ENCODE results near the gene EPPIN. TPM values are rescaled to one million over a fixed set of nuclear protein-coding genes. Genes with fewer than 3 reads are reported as not detected.
"Not testable (repeated sequence)": the region's sequence is repeated elsewhere in the genome, so short reads cannot be mapped to it uniquely, and the experiment has no call there.

EPPIN gene
- not detected in 2 replicates for total RNA-seq

DNA sequence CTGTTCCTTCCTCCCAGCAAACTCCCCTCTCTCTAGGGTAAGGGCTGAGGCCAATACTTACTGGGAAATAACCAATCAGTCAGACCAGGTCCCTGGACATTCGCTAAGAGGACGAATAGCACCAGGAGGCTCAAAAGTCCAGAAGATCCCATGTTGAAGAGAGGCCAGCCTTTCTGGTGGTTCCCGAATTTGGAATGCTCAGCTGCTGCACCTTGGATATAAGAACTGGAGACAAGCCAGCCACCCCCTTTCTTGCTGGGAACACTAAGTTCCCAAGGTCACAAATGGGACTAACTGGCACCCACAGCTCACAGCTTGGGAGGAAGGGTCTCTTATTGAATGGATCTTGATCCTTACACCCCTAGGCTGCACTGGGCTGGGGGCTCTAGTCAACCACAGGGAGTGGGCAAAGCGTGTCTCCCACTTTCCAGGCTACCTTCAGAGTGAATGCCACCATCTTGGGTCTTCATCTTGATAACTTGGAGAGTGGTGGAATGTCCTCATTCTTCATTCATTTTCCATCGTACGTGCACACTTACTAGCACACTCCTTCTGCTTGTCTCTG is at the start of gene EPPIN:
TSS of gene EPPIN (minus strand) at position 196 of the 565 bp plus-strand sequence. CDS start at position 152, 44 bp downstream.
- Histone ChIP-seq H3K36me3 (ENCODE audit: control insufficient read depth, insufficient read depth, low read length) (no peaks in the 10 kb centered on the region), H3K4me3 (ENCODE audit: low read depth, low read length) (no peak within 1 kb of the TSS), H3K27me3 (ENCODE audit: control insufficient read depth, insufficient read depth, low read length) (peaks cover 6% of the 10 kb centered on the region)
- DNase-seq (ENCODE audit: low read depth), result no peak
- no peak for FAIRE-seq
- TF ChIP-seq CTCF (IDR thresholded peaks at IDR 0.05; ENCODE audit: insufficient read depth, low read length, severe bottlenecking), result no peak

- no peak for TF ChIP-seq CTCF (IDR thresholded peaks at IDR 0.05; ENCODE audit: insufficient read depth, low read length, severe bottlenecking)
- H3K36me3 ChIP-seq (ENCODE audit: control insufficient read depth, insufficient read depth, low read length), result no peaks in the 10 kb centered on the region
- H3K4me3 ChIP-seq (ENCODE audit: low read depth, low read length), result no peak overlapping the region
- no peaks in the 10 kb centered on the region for H3K27me3 ChIP-seq (ENCODE audit: control insufficient read depth, insufficient read depth, low read length)
- FAIRE-seq (no peak), DNase-seq (ENCODE audit: low read depth) (no peak)
Observed at GRCh38 chr20:45595235-45595634, 48.0 kb upstream of the EPPIN start.

- H3K27me3 ChIP-seq (ENCODE audit: control insufficient read depth, insufficient read depth, low read length), result no peaks in the 10 kb centered on the region
- H3K36me3 ChIP-seq (ENCODE audit: control insufficient read depth, insufficient read depth, low read length), result no peaks in the 10 kb centered on the region
- FAIRE-seq, result no peak
- no peak for TF ChIP-seq CTCF (IDR thresholded peaks at IDR 0.05; ENCODE audit: insufficient read depth, low read length, severe bottlenecking)
- no peak for DNase-seq (ENCODE audit: low read depth)
- no peak overlapping the region for H3K4me3 ChIP-seq (ENCODE audit: low read depth, low read length)
Observed at GRCh38 chr20:45593498-45593897, 46.3 kb upstream of the EPPIN start.

DNA sequence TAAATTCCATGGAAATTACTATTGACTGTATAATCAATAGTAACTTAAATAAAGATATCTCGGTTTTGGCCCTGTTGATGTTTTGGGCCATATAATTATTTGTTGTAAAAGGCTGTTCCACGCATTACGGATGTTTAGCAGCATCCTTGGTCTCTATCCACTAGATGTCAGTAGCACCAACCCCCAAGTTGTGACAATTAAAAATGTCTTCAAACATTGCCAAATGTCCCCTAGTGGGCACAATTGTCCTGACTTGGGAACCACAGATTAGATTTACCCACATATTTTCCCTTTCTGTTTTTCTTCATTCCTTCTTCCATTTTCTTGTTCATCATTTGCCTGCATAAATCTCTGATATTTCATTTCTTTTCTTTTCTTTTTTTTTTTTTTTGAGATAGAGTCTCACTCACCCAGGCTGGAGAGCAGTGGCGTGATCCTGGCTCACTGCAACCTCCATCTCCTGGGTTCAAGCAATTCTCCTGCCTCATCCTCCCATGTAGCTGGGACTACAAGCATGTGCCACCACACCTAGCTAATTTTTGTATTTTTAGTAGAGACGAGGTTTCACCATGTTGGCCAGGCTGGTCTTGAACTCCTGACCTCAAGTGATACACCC is 45.5 kb upstream of the EPPIN start:
- no peak for FAIRE-seq
- Histone ChIP-seq H3K4me3 (ENCODE audit: low read depth, low read length) (no peak overlapping the region), H3K36me3 (ENCODE audit: control insufficient read depth, insufficient read depth, low read length) (no peaks in the 10 kb centered on the region), H3K27me3 (ENCODE audit: control insufficient read depth, insufficient read depth, low read length) (no peaks in the 10 kb centered on the region)
- peak; percentile 62 for DNase-seq (ENCODE audit: low read depth)
- TF ChIP-seq CTCF (IDR thresholded peaks at IDR 0.05; ENCODE audit: insufficient read depth, low read length, severe bottlenecking), result peak; percentile 55

DNA sequence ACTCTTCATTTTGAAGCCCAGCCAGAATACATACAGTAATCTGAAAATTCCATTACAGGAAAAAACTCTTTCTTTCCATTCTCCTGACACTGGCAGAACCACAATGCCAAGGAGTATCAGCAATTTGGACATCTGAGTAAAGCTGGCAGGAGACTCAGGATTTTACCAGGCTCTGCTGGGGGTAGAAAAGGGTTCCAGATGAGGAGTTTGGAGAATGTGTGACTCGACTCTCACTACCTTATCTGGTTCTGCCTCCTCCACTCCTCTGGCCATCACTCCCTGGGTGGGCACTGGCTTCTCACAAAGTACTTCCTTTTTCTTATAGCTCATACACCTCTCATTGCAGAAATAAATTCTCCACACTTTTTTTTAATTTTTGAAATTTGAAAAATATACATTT is 42.5 kb upstream of the EPPIN start:
- Histone ChIP-seq H3K27me3 (ENCODE audit: control insufficient read depth, insufficient read depth, low read length) (no peaks in the 10 kb centered on the region), H3K4me3 (ENCODE audit: low read depth, low read length) (no peak overlapping the region), H3K36me3 (ENCODE audit: control insufficient read depth, insufficient read depth, low read length) (no peaks in the 10 kb centered on the region)
- DNase-seq (ENCODE audit: low read depth), result no peak
- TF ChIP-seq CTCF (IDR thresholded peaks at IDR 0.05; ENCODE audit: insufficient read depth, low read length, severe bottlenecking), result no peak
- FAIRE-seq, result no peak

- no peak for TF ChIP-seq CTCF (IDR thresholded peaks at IDR 0.05; ENCODE audit: insufficient read depth, low read length, severe bottlenecking)
- FAIRE-seq (no peak), DNase-seq (ENCODE audit: low read depth) (peak; percentile 12)
- no peaks in the 10 kb centered on the region for H3K27me3 ChIP-seq (ENCODE audit: control insufficient read depth, insufficient read depth, low read length)
- H3K36me3 ChIP-seq (ENCODE audit: control insufficient read depth, insufficient read depth, low read length), result no peaks in the 10 kb centered on the region
- no peak overlapping the region for H3K4me3 ChIP-seq (ENCODE audit: low read depth, low read length)
Observed at GRCh38 chr20:45588800-45589199, 41.6 kb upstream of the EPPIN start.

DNA sequence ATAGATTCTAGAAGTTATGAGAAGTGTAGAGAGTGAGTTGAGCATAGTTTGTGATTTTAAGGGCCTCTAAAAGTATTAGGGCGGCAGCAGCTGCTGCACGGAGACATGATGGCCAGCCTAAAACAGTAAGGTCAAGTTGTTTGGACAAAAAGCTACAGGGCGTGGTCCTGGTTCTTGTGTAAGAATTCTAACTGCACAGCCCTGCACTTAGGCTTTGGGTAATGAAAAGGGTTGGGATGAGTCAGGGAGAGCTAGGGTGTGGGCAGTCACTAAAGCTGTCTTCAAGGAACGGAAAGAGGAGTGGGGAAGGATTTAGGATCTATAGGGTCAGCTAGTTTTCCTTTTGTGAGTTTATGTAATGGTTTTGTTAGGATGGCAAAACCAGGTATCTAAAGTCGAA is 38.8 kb upstream of the EPPIN start:
- H3K36me3 ChIP-seq (ENCODE audit: control insufficient read depth, insufficient read depth, low read length); FAIRE-seq; H3K27me3 ChIP-seq (ENCODE audit: control insufficient read depth, insufficient read depth, low read length); H3K4me3 ChIP-seq (ENCODE audit: low read depth, low read length): not testable (repeated sequence)
- DNase-seq (ENCODE audit: low read depth), result peak; percentile 7

GRCh38 chr20:45584294-45584693 is 37.1 kb upstream of the EPPIN start:
- not testable (repeated sequence) for H3K27me3 ChIP-seq (ENCODE audit: control insufficient read depth, insufficient read depth, low read length); H3K36me3 ChIP-seq (ENCODE audit: control insufficient read depth, insufficient read depth, low read length); DNase-seq (ENCODE audit: low read depth); FAIRE-seq; H3K4me3 ChIP-seq (ENCODE audit: low read depth, low read length)

All from bronchial epithelial cell (primary cell).